ENCODE results near the gene TNK2. TPM values are rescaled to one million over a fixed set of nuclear protein-coding genes. Genes with fewer than 3 reads are reported as not detected.
A peak's percentile ranks its signal among the peaks of the same experiment; 100 is the strongest.

Gene TNK2
- total RNA-seq, 1 experiment from 2014 or later = 55.1 TPM

- peak overlapping the region; percentile 43 for H3K9ac ChIP-seq (ENCODE audit: low read length)
- no peaks in the 10 kb centered on the region for H3K9me2 ChIP-seq (ENCODE audit: insufficient read depth)
- H3K4me2 ChIP-seq (ENCODE audit: low read length) = peak overlapping the region; percentile 58
- H3K4me1 ChIP-seq (ENCODE audit: control insufficient read depth in 1 of 2, insufficient read depth in 2 of 2, low read length in 2 of 2) = peaks cover 6 to 34% of the 10 kb centered on the region in 2 experiments; a peak in 3 of 4 replicates
- H3K9me3 ChIP-seq (ENCODE audit: control insufficient read depth in 1 of 2, insufficient read depth in 1 of 2, low read depth in 1 of 2, low read length in 2 of 2) = no peaks in the 10 kb centered on the region
- peaks cover 0 to 9% of the 10 kb centered on the region in 2 experiments; a peak in 1 of 4 replicates for H3K36me3 ChIP-seq (ENCODE audit: control insufficient read depth in 1 of 2, insufficient read depth in 2 of 2, low read length in 2 of 2)
- H2AFZ ChIP-seq (ENCODE audit: low read depth, low read length, poor library complexity, severe bottlenecking) = no peak overlapping the region
- no peaks in the 10 kb centered on the region for H4K20me1 ChIP-seq (ENCODE audit: insufficient read depth)
- H3K79me2 ChIP-seq (ENCODE audit: insufficient read depth, low read length) = no peaks in the 10 kb centered on the region
- H3K27me3 ChIP-seq (ENCODE audit: insufficient read depth, low read length) = no peaks in the 10 kb centered on the region
- ChIA-PET RAD21 (ENCODE audit: low non-redundant PET in 1 of 2, low total read pairs in 2 of 2, uncharacterized antibody in 2 of 2, unreplicated experiment in 2 of 2) (no interaction called here), POLR2A (no interaction called here), CTCF (interaction anchor here (1.4 kb wide), 1 partner anchor 7 kb away, joined by 4 read pairs; no protein-coding TSS in a partner anchor)
- no peak for DNase-seq (ENCODE audit: low read depth, low spot score)
- intact Hi-C loops (cut with micrococcal nuclease) = no loop called here
- H3K4me3 ChIP-seq (replicated peaks in 1 of 2; ENCODE audit: low read depth in 1 of 2, low read length in 2 of 2) = no peak overlapping the region
- no TSS peak for BruUV-seq (replicated peaks)
- TF ChIP-seq EZH2 (IDR thresholded peaks at IDR 0.05) (no peak), POLR2AphosphoS5 (IDR thresholded peaks at IDR 0.05; ENCODE audit: low read depth, low read length) (no peak), CEBPB (IDR thresholded peaks at IDR 0.05; ENCODE audit: low read depth) (no peak), ELF1 (IDR thresholded peaks at IDR 0.05; ENCODE audit: borderline replicate concordance, low read depth) (no peak), EZH2phosphoT487 (IDR thresholded peaks at IDR 0.05; ENCODE audit: borderline replicate concordance) (no peak), CBX3 (IDR thresholded peaks at IDR 0.05; ENCODE audit: low read depth) (no peak), RAD21 (IDR thresholded peaks at IDR 0.05; ENCODE audit: low read depth) (no peak), ZBTB33 (IDR thresholded peaks at IDR 0.05; ENCODE audit: extremely low read depth, insufficient replicate concordance, low read length) (no peak)
- no peak overlapping the region for H3K27ac ChIP-seq (ENCODE audit: low read depth, low read length)
- ATAC-seq = peak; percentile 83
Observed at GRCh38 chr3:195870442-195870841, 37.9 kb downstream of the TNK2 start.

Data from HCT116 (cell line).